ENCODE data around the gene ST8SIA1.

GRCh38 chr12:22361785-22362184, 27.3 kb upstream of the ST8SIA1 start:
- TF ChIP-seq, protein P1, sequence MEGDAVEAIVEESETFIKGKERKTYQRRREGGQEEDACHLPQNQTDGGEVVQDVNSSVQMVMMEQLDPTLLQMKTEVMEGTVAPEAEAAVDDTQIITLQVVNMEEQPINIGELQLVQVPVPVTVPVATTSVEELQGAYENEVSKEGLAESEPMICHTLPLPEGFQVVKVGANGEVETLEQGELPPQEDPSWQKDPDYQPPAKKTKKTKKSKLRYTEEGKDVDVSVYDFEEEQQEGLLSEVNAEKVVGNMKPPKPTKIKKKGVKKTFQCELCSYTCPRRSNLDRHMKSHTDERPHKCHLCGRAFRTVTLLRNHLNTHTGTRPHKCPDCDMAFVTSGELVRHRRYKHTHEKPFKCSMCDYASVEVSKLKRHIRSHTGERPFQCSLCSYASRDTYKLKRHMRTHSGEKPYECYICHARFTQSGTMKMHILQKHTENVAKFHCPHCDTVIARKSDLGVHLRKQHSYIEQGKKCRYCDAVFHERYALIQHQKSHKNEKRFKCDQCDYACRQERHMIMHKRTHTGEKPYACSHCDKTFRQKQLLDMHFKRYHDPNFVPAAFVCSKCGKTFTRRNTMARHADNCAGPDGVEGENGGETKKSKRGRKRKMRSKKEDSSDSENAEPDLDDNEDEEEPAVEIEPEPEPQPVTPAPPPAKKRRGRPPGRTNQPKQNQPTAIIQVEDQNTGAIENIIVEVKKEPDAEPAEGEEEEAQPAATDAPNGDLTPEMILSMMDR (IDR thresholded peaks at IDR 0.05): no peak
- no peak for TF ChIP-seq POLR2A (IDR thresholded peaks at IDR 0.05)

Measured in lower leg skin (tissue), 3 donors.